Activated CD8-positive, alpha-beta T cell treated with anti-CD3 and anti-CD28 coated beads for 36 hours (primary cell): ENCODE results near the gene FBXO31. TPM values are rescaled to one million over a fixed set of nuclear protein-coding genes. Genes with fewer than 3 reads are reported as not detected.
A peak's percentile ranks its signal among the peaks of the same experiment; 100 is the strongest.

Experiments used
- ATAC-seq: fragments of 200-7000 bp; cut with Tn5 transposase; one replicate; pipeline ENCODE4 v1.10.0; 2021; ENCODE audit warnings: mild to moderate bottlenecking, moderate library complexity
- CTCF ChIA-PET: fragments of 350-600 bp; sonication (Branson Sonifier 250); formaldehyde crosslinking; loops from one replicate; lab custom pipeline; 2021; ENCODE audit warnings: antibody characterized with exemption; lab: Charles Lee
- POLR2A ChIA-PET: fragments of 350-600 bp; sonication (Branson Sonifier 250); formaldehyde crosslinking; loops from one replicate; lab custom pipeline; 2021; ENCODE audit warnings: antibody characterized with exemption; lab: Charles Lee
- DNase-seq: peaks from one replicate; pipeline ENCODE4 v3.0.0-alpha.2; 2020
- H3K27ac Mint-ChIP-seq: one replicate; pipeline ENCODE4 v1.8.0; 2021; ENCODE audit warnings: mild to moderate bottlenecking, mixed read lengths
- H3K27me3 Mint-ChIP-seq: one replicate; pipeline ENCODE4 v1.8.0; 2021; ENCODE audit warnings: mixed read lengths
- H3K36me3 Mint-ChIP-seq: one replicate; pipeline ENCODE4 v1.8.0; 2021; ENCODE audit warnings: low read depth, mixed read lengths
- H3K4me1 Mint-ChIP-seq: one replicate; pipeline ENCODE4 v1.8.0; 2021; ENCODE audit warnings: low read depth, mixed read lengths
- H3K4me3 Mint-ChIP-seq: one replicate; pipeline ENCODE4 v1.8.0; 2021; ENCODE audit warnings: mild to moderate bottlenecking, moderate library complexity, mixed read lengths
- H3K9me3 Mint-ChIP-seq: one replicate; pipeline ENCODE4 v1.8.0; 2021; ENCODE audit warnings: mixed read lengths
- intact Hi-C: fragments of 100-400 bp; cut with micrococcal nuclease; formaldehyde crosslinking; loops from one replicate; pipeline ENCODE4 v1.10.0; 2022
- total RNA-seq, 2 experiments: library from RNA; stranded (reverse); gene quantifications; one replicate each; pipeline ENCODE4 v1.2.3, GENCODE V29; 2021
- TF ChIP-seq, protein P1 (sequence below): fragments of 200-600 bp; IDR thresholded peaks from one replicate; pipeline ENCODE4 v1.8.0; 2022; ENCODE audit warnings: antibody characterized with exemption, mild to moderate bottlenecking

Gene FBXO31
- total RNA-seq, 2 experiments from 2014 or later: 32.0 to 32.7 TPM

DNA sequence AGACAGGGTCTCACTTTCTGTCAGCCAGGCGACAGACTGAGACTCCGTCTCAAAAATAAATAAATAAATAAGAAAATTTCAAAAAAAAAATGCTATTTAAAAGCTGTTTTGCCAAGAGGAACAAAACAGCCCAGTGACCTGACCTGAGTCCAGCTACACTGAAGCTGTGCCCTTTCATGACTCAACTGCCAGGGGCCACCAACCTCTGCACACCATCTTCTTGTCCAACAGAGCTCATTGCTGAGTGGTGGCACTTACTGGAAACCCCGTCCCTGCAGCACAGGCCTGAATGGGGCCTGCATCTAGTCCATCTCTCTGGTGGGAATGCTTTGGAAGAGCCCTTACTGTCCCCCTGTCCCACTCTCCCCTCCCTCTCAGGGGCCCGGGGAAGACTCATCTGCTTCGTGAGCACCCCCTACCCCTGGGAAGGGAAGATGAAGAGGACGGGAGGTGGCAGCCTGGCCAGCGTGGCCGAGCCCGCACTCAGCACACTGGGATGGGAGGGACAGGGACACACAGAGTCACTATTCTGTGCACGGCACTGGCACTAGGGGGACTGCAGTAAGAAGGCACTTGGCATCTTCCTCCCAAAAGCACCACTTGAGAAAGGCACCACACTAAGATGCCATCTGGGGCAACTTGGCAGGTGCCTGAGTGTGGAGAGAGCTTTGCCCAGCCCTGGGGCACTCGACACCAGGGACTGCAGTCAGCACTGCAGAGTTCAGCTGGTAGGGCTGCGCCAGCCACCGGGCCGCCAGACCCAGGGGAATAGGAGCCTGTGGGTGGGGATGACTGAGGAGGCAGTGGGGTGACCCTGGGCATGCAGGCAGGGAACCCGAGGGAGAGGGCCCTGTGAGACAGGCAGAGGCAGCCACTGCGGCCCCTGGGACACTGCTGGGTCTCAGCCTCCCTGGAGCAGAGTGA, 13.5 kb downstream of the FBXO31 start:
- Mint-ChIP-seq H3K4me3 (no peak overlapping the region), H3K27me3 (no peaks in the 10 kb centered on the region), H3K27ac (no peak overlapping the region), H3K9me3 (no peaks in the 10 kb centered on the region), H3K4me1 (peaks cover 53% of the 10 kb centered on the region), H3K36me3 (peaks cover 9% of the 10 kb centered on the region)
- CTCF ChIA-PET: interaction anchor here (1.0 kb wide), 1 partner anchor 24 kb away, joined by 4 read pairs; no protein-coding TSS in a partner anchor
- POLR2A ChIA-PET: interaction anchor here (0.6 kb wide), 1 partner anchor 93 kb away, joined by 3 read pairs; no protein-coding TSS in a partner anchor
- ATAC-seq (no peak), DNase-seq (no peak)
- intact Hi-C loops: no loop called here
- TF ChIP-seq, protein P1, sequence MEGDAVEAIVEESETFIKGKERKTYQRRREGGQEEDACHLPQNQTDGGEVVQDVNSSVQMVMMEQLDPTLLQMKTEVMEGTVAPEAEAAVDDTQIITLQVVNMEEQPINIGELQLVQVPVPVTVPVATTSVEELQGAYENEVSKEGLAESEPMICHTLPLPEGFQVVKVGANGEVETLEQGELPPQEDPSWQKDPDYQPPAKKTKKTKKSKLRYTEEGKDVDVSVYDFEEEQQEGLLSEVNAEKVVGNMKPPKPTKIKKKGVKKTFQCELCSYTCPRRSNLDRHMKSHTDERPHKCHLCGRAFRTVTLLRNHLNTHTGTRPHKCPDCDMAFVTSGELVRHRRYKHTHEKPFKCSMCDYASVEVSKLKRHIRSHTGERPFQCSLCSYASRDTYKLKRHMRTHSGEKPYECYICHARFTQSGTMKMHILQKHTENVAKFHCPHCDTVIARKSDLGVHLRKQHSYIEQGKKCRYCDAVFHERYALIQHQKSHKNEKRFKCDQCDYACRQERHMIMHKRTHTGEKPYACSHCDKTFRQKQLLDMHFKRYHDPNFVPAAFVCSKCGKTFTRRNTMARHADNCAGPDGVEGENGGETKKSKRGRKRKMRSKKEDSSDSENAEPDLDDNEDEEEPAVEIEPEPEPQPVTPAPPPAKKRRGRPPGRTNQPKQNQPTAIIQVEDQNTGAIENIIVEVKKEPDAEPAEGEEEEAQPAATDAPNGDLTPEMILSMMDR: no peak

DNA sequence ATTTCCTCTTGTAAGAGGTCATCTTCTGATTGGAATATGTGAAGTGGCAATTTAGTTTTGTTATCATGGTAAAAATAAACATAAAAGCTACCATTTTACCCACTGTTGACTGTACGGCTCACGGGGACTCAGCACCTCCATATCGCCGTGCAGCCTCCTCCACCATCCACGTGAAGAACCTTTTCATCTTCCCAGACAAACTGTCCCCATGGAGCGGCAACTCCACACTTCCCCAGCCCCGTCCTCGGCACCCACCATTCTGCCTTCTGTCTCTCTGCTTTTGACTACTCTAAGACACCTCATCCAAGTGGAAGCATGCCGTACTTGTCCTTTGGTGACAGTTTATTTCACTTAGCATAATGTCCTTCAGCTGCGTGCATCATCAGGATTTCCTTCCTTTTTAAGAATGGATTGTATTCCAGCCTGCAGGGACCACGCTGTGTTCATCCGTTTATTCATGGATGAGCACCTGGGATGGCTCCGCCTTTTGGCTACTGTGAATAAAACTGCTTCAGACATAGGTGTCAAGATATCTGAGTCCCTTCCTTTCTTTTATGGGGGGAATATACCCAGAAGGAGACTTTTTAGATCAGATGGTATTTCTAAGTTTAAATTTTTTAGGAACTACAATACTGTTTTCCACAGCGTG, 14.3 kb downstream of the FBXO31 start:
- CTCF ChIA-PET: interaction anchor here (0.8 to 1.0 kb wide), 2 partner anchors 20 to 25 kb away, joined by 3 to 4 read pairs; no protein-coding TSS in a partner anchor
- TF ChIP-seq, protein P1: no peak
- peaks cover 57% of the 10 kb centered on the region for H3K4me1 Mint-ChIP-seq

DNA sequence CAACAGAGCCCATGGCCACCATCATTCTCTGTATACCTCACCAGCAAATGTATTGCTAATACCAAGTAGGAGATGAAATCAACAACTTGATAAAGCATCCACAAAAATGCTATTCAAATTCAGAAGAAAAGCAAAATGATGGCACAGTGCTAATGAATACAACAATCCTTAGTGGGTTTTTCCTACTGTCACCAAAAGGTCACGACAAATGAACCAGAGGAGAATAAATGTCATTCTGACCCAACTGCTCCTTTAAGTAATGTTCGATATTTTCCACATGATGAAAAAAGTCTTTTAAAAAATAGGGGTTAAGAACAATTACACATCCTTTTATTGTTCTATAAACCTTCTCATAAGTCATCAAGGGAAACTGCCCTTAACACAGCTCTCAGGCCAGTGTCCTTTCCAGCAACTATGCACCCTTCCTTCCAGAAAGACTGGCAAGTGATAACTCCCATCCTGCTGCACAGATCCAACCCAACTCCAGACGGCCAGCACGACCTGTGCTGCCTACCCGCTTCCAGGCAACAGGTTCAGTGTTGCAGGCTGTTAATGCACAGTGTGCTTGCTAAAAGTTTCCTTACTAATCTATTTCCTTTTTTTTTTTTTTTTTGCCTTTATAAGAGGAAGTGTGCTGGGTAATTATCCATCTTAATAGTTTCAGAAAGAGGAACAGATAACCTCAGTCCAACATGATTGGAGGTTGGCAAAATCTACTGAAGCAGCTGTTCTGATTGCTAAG, 15.4 kb downstream of the FBXO31 start:
- CTCF ChIA-PET: interaction anchor here (0.8 kb wide), 1 partner anchor 19 kb away, joined by 3 read pairs; no protein-coding TSS in a partner anchor
- H3K27ac Mint-ChIP-seq: peak overlapping the region; percentile 8
- H3K36me3 Mint-ChIP-seq: peaks cover 7% of the 10 kb centered on the region
- POLR2A ChIA-PET: interaction anchor here (0.7 kb wide), 1 partner anchor 11 kb away, joined by 3 read pairs; no protein-coding TSS in a partner anchor
- TF ChIP-seq, protein P1: no peak
- ATAC-seq (no peak), DNase-seq (no peak)
- no peaks in the 10 kb centered on the region for H3K27me3 Mint-ChIP-seq
- peaks cover 55% of the 10 kb centered on the region for H3K4me1 Mint-ChIP-seq
- no peaks in the 10 kb centered on the region for H3K9me3 Mint-ChIP-seq
- no peak overlapping the region for H3K4me3 Mint-ChIP-seq
- intact Hi-C loops: no loop called here

More for the DNA sequence above, 14.3 kb downstream of the FBXO31 start:
- intact Hi-C loops: no loop called here
- DNase-seq (no peak), ATAC-seq (no peak)
- H3K27ac Mint-ChIP-seq: peak overlapping the region; percentile 8
- no peaks in the 10 kb centered on the region for H3K9me3 Mint-ChIP-seq
- POLR2A ChIA-PET: no interaction called here
- H3K4me3 Mint-ChIP-seq: no peak overlapping the region
- H3K36me3 Mint-ChIP-seq: peaks cover 8% of the 10 kb centered on the region
- H3K27me3 Mint-ChIP-seq: no peaks in the 10 kb centered on the region

DNA sequence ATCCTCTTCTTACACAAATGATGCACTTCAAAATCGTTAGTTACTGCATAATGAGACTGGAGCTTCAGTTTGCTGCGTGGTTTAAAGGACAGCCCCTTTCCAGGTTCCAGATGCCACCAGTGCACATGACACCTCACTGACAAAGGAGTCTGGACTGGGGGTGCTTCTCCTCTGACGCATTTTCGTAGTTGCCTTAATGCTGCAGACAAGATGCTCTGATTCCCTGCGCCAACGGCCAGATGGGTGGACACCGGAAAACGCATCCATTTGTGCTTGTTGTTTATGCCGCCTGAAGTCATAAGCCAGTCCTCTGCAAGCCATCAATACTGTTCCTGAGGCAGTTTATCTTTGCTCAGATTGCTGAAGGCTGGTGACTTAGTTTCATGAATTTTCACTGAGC, 16.0 kb downstream of the FBXO31 start:
- TF ChIP-seq, protein P1: no peak
- Mint-ChIP-seq H3K9me3 (no peaks in the 10 kb centered on the region), H3K36me3 (peaks cover 7% of the 10 kb centered on the region), H3K27ac (peak overlapping the region; percentile 8), H3K27me3 (no peaks in the 10 kb centered on the region), H3K4me1 (peaks cover 55% of the 10 kb centered on the region), H3K4me3 (no peak overlapping the region)
- CTCF ChIA-PET: no interaction called here
- intact Hi-C loops: no loop called here
- DNase-seq: no peak
- POLR2A ChIA-PET: interaction anchor here (1.2 kb wide), 1 partner anchor 16 kb away, joined by 5 read pairs; the partner anchor contains the start of gene FBXO31
- no peak for ATAC-seq
